Upper lobe of right lung (tissue), 1 donor: Measurements from ENCODE around the gene ITM2A. TPM values are rescaled to one million over a fixed set of nuclear protein-coding genes. Genes with fewer than 3 reads are reported as not detected.

ENCODE experiments used
- ATAC-seq: fragments of 200-7000 bp; cut with Tn5 transposase; one replicate; pipeline ENCODE4 v1.9.1; 2020; ENCODE audit warnings: mild to moderate bottlenecking, moderate library complexity
- DNase-seq: peaks from one replicate; pipeline ENCODE4 v3.0.0-alpha.2; 2020
- H3K27ac ChIP-seq: fragments of 200-600 bp; one replicate; pipeline ENCODE4 v1.8.0; 2022
- H3K27me3 ChIP-seq: fragments of 200-600 bp; one replicate; pipeline ENCODE4 v1.8.0; 2022; ENCODE audit warnings: mild to moderate bottlenecking
- H3K36me3 ChIP-seq: fragments of 200-600 bp; one replicate; pipeline ENCODE4 v1.8.0; 2022
- H3K4me1 ChIP-seq: fragments of 200-600 bp; one replicate; pipeline ENCODE4 v1.8.0; 2022
- H3K4me3 ChIP-seq: fragments of 200-600 bp; one replicate; pipeline ENCODE4 v1.8.0; 2022; ENCODE audit warnings: mild to moderate bottlenecking
- H3K9me3 ChIP-seq: fragments of 200-600 bp; one replicate; pipeline ENCODE4 v1.8.0; 2022
- CTCF ChIP-seq: fragments of 200-600 bp; IDR thresholded peaks from one replicate; pipeline ENCODE4 v1.8.0; 2022; ENCODE audit warnings: antibody characterized with exemption
- intact Hi-C: fragments of 100-400 bp; cut with DNase I; formaldehyde crosslinking; loops from one replicate; pipeline ENCODE4 v1.11.0; 2022
- long read RNA-seq: library from polyadenylated mRNA; unstranded; transcript quantifications from one replicate; pipeline ENCODE4 v2.0.0, GENCODE V29; 2021
- total RNA-seq: library from RNA; stranded (reverse); fragmentation: NEBNext Ultra II Directional; extraction: Animal tissue kit (Norgen Biotek cat#: 25700); gene quantifications from one replicate; pipeline ENCODE4 v1.2.1, GENCODE V29; 2021
- donor health status: DM: no; HTN: yes; CAD: no; lungs with severe emphysema.

Gene ITM2A
- 44.4 TPM for total RNA-seq
- long read RNA-seq, transcript ITM2A-201 (6 exons, 1,641 nt): major isoform, 55 of 71 reads
- long read RNA-seq, partial matches to known transcripts: 1 of 71 reads
- long read RNA-seq, other reads (novel, unspliced or antisense): 13 of 71 reads

- H3K27ac ChIP-seq: peak within 1 kb of the TSS; percentile 73
- TF ChIP-seq CTCF: no peak
- H3K9me3 ChIP-seq: no peaks in the 10 kb centered on the region
- H3K4me3 ChIP-seq: peak within 1 kb of the TSS; percentile 44
- intact Hi-C loops: no loop called here
- peak; percentile 63 for ATAC-seq
- peak; percentile 55 for DNase-seq
- no peaks in the 10 kb centered on the region for H3K27me3 ChIP-seq
- H3K36me3 ChIP-seq: no peaks in the 10 kb centered on the region
- H3K4me1 ChIP-seq: no peaks in the 10 kb centered on the region
Measured at GRCh38 chrX:79366873-79367749, at the start of gene ITM2A. TSS of gene ITM2A (minus strand) at chrX:79367334. CDS start at chrX:79367215, 119 bp downstream.

- ATAC-seq (no peak), DNase-seq (no peak)
- Histone ChIP-seq H3K27ac (no peak overlapping the region), H3K4me3 (no peak overlapping the region), H3K36me3 (no peaks in the 10 kb centered on the region), H3K9me3 (no peaks in the 10 kb centered on the region), H3K4me1 (no peaks in the 10 kb centered on the region), H3K27me3 (no peaks in the 10 kb centered on the region)
- intact Hi-C loops: no loop called here
- TF ChIP-seq CTCF: no peak
Measured at GRCh38 chrX:79415056-79415455, 47.9 kb upstream of the ITM2A start.

GRCh38 chrX:79413963-79414362 lies 46.8 kb upstream of the ITM2A start:
- Histone ChIP-seq H3K4me1 (no peaks in the 10 kb centered on the region), H3K27ac (no peak overlapping the region), H3K36me3 (no peaks in the 10 kb centered on the region), H3K4me3 (no peak overlapping the region), H3K27me3 (no peaks in the 10 kb centered on the region), H3K9me3 (no peaks in the 10 kb centered on the region)
- no peak for TF ChIP-seq CTCF
- no peak for DNase-seq
- intact Hi-C loops: no loop called here
- no peak for ATAC-seq

GRCh38 chrX:79412972-79413371 lies 45.8 kb upstream of the ITM2A start:
- intact Hi-C loops: no loop called here
- H3K36me3 ChIP-seq: no peaks in the 10 kb centered on the region
- no peaks in the 10 kb centered on the region for H3K4me1 ChIP-seq
- DNase-seq (no peak), ATAC-seq (no peak)
- H3K9me3 ChIP-seq: no peaks in the 10 kb centered on the region
- H3K27ac ChIP-seq: no peak overlapping the region
- no peak overlapping the region for H3K4me3 ChIP-seq
- TF ChIP-seq CTCF: peak; percentile 37
- no peaks in the 10 kb centered on the region for H3K27me3 ChIP-seq

- DNase-seq (no peak), ATAC-seq (no peak)
- Histone ChIP-seq H3K36me3 (no peaks in the 10 kb centered on the region), H3K27me3 (no peaks in the 10 kb centered on the region), H3K27ac (no peak overlapping the region), H3K4me1 (no peaks in the 10 kb centered on the region), H3K9me3 (no peaks in the 10 kb centered on the region), H3K4me3 (no peak overlapping the region)
- intact Hi-C loops: no loop called here
- TF ChIP-seq CTCF: no peak
Measured at GRCh38 chrX:79412166-79412565, 45.0 kb upstream of the ITM2A start.
